Measurements from ENCODE around the gene EPHA7.

The EPHA7 gene

GRCh38 chr6:93337772-93338394 is 81.5 kb downstream of the EPHA7 start:
- no peak for ATAC-seq
- TF ChIP-seq CREB5 (CRISPR knock-in tag; IDR thresholded peaks at IDR 0.05; ENCODE audit: low read depth) (no peak), PATZ1 (CRISPR knock-in tag; IDR thresholded peaks at IDR 0.05; ENCODE audit: borderline replicate concordance) (no peak), ZNF70 (CRISPR knock-in tag; IDR thresholded peaks at IDR 0.05) (no peak), CSDC2 (CRISPR knock-in tag; IDR thresholded peaks at IDR 0.05) (no peak), SNAI2 (CRISPR knock-in tag; IDR thresholded peaks at IDR 0.05) (no peak), ZFP30 (CRISPR knock-in tag; IDR thresholded peaks at IDR 0.05) (no peak), ZC3H10 (CRISPR knock-in tag; IDR thresholded peaks at IDR 0.05) (no peak), ESRRG (CRISPR knock-in tag; IDR thresholded peaks at IDR 0.05) (no peak), TOX (CRISPR knock-in tag; IDR thresholded peaks at IDR 0.05; ENCODE audit: borderline replicate concordance) (no peak), ZNF565 (CRISPR knock-in tag; conservative IDR thresholded peaks at IDR 0.05; ENCODE audit: low read depth) (no peak), GLIS3 (CRISPR knock-in tag; IDR thresholded peaks at IDR 0.05) (no peak), TCF4 (CRISPR knock-in tag; IDR thresholded peaks at IDR 0.05; ENCODE audit: borderline replicate concordance) (no peak), RARB (CRISPR knock-in tag; IDR thresholded peaks at IDR 0.05) (no peak), POU6F1 (CRISPR knock-in tag; IDR thresholded peaks at IDR 0.05; ENCODE audit: borderline replicate concordance, low read depth) (no peak), CSRNP3 (CRISPR knock-in tag; IDR thresholded peaks at IDR 0.05) (no peak), ZNF8 (CRISPR knock-in tag; IDR thresholded peaks at IDR 0.05) (no peak), PPARA (CRISPR knock-in tag; IDR thresholded peaks at IDR 0.05; ENCODE audit: borderline replicate concordance) (no peak), ISL1 (CRISPR knock-in tag; IDR thresholded peaks at IDR 0.05) (no peak)

- ATAC-seq = no peak
Observed at GRCh38 chr6:93337014-93337413, 82.3 kb downstream of the EPHA7 start.

GRCh38 chr6:93329301-93330000 is 89.9 kb downstream of the EPHA7 start:
- no peak for TF ChIP-seq CSDC2 (CRISPR knock-in tag; IDR thresholded peaks at IDR 0.05)
- ATAC-seq = no peak

More at GRCh38 chr6:93337014-93337413, 82.3 kb downstream of the EPHA7 start:
- no peak for TF ChIP-seq TOX (CRISPR knock-in tag; IDR thresholded peaks at IDR 0.05; ENCODE audit: borderline replicate concordance)
- no peak for TF ChIP-seq PPARA (CRISPR knock-in tag; IDR thresholded peaks at IDR 0.05; ENCODE audit: borderline replicate concordance)
- TF ChIP-seq CSDC2 (CRISPR knock-in tag; IDR thresholded peaks at IDR 0.05) = no peak
- no peak for TF ChIP-seq ARNTL (CRISPR knock-in tag; IDR thresholded peaks at IDR 0.05; ENCODE audit: borderline replicate concordance, low read depth)
- no peak for TF ChIP-seq ZNF565 (CRISPR knock-in tag; conservative IDR thresholded peaks at IDR 0.05; ENCODE audit: low read depth)
- TF ChIP-seq ZNF70 (CRISPR knock-in tag; IDR thresholded peaks at IDR 0.05) = no peak
- TF ChIP-seq RARB (CRISPR knock-in tag; IDR thresholded peaks at IDR 0.05) = no peak

GRCh38 chr6:93327857-93328256 is 91.5 kb downstream of the EPHA7 start:
- no peak for ATAC-seq
- no peak for TF ChIP-seq POU6F1 (CRISPR knock-in tag; IDR thresholded peaks at IDR 0.05; ENCODE audit: borderline replicate concordance, low read depth)
- TF ChIP-seq CREB5 (CRISPR knock-in tag; IDR thresholded peaks at IDR 0.05; ENCODE audit: low read depth) = no peak
- no peak for TF ChIP-seq ISL1 (CRISPR knock-in tag; IDR thresholded peaks at IDR 0.05)
- no peak for TF ChIP-seq RARB (CRISPR knock-in tag; IDR thresholded peaks at IDR 0.05)
- TF ChIP-seq BACH2 (CRISPR knock-in tag; IDR thresholded peaks at IDR 0.05; ENCODE audit: borderline replicate concordance) = no peak
- no peak for TF ChIP-seq TOX (CRISPR knock-in tag; IDR thresholded peaks at IDR 0.05; ENCODE audit: borderline replicate concordance)
- no peak for TF ChIP-seq SNAI2 (CRISPR knock-in tag; IDR thresholded peaks at IDR 0.05)
- TF ChIP-seq OSR1 (CRISPR knock-in tag; IDR thresholded peaks at IDR 0.05) = no peak
- TF ChIP-seq ZFP30 (CRISPR knock-in tag; IDR thresholded peaks at IDR 0.05) = no peak
- TF ChIP-seq TCF4 (CRISPR knock-in tag; IDR thresholded peaks at IDR 0.05; ENCODE audit: borderline replicate concordance) = no peak
- no peak for TF ChIP-seq GLIS3 (CRISPR knock-in tag; IDR thresholded peaks at IDR 0.05)
